Inflammatory macrophage treated with lipopolysaccharide for 1 hour (primary cell): ENCODE measurements around the gene PDXDC1.
A peak's percentile ranks its signal among the peaks of the same experiment; 100 is the strongest.
"Not testable (repeated sequence)": the region's sequence is repeated elsewhere in the genome, so short reads cannot be mapped to it uniquely, and the experiment has no call there.

Experiments used
- DNase-seq, 2 donors: peaks; one replicate each; pipeline ENCODE4 v3.0.0-alpha.2; 2020 to 2022

PDXDC1 gene, protein sequence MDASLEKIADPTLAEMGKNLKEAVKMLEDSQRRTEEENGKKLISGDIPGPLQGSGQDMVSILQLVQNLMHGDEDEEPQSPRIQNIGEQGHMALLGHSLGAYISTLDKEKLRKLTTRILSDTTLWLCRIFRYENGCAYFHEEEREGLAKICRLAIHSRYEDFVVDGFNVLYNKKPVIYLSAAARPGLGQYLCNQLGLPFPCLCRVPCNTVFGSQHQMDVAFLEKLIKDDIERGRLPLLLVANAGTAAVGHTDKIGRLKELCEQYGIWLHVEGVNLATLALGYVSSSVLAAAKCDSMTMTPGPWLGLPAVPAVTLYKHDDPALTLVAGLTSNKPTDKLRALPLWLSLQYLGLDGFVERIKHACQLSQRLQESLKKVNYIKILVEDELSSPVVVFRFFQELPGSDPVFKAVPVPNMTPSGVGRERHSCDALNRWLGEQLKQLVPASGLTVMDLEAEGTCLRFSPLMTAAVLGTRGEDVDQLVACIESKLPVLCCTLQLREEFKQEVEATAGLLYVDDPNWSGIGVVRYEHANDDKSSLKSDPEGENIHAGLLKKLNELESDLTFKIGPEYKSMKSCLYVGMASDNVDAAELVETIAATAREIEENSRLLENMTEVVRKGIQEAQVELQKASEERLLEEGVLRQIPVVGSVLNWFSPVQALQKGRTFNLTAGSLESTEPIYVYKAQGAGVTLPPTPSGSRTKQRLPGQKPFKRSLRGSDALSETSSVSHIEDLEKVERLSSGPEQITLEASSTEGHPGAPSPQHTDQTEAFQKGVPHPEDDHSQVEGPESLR

GRCh38 chr16:14974656-14975417, at the start of gene PDXDC1:
PDXDC1 (plus strand) TSS chr16:14975026; CDS start chr16:14975200, 174 bp downstream.
- peak; percentile 91 to 98 for DNase-seq

- peak in 1 of 2 donors; percentile 0 for DNase-seq
These were observed 46.6 kb upstream of the PDXDC1 start for GRCh38 chr16:14928064-14928714.

GRCh38 chr16:14929176-14929575, 45.6 kb upstream of the PDXDC1 start:
- DNase-seq = not testable (repeated sequence)

DNA sequence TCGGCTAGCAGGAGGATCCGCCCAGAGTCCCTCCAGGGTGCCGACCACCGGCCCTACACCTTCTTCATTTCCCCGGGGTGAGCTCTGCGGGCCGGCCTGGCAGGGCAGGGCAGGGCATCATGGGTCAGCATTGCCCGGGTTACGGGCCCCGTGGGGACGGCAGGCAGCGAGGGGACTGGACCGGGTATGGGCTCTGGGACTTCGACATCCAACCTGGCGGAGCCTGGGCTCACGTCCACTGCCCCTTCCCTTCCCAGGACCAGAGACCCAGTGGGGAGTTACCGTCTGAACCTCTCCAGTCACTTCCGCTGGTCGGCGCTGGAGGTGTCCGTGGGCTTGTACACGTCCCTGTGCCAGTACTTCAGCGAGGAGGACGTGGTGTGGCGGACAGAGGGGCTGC, 44.6 kb upstream of the PDXDC1 start:
- DNase-seq = not testable (repeated sequence)

DNA sequence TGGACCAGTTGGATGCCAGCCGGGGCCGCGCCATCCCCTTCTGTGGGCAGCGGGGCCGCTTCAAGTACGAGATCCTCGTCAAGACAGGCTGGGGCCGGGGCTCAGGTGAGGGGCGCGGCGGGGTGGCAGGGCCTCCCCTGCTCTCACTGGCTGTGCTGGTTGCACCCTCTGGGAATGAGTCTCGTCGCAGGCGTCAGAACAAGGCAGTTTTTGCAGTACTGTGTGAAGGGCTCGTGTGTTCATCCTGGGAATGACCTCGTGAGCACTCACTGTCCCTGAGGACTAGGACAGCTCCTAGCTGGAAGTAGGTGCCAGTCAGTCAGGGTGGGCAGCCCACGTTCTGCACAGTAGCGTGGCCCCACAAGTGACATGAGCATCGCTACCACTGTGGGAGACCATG, 43.9 kb upstream of the PDXDC1 start:
- DNase-seq = not testable (repeated sequence)

DNA sequence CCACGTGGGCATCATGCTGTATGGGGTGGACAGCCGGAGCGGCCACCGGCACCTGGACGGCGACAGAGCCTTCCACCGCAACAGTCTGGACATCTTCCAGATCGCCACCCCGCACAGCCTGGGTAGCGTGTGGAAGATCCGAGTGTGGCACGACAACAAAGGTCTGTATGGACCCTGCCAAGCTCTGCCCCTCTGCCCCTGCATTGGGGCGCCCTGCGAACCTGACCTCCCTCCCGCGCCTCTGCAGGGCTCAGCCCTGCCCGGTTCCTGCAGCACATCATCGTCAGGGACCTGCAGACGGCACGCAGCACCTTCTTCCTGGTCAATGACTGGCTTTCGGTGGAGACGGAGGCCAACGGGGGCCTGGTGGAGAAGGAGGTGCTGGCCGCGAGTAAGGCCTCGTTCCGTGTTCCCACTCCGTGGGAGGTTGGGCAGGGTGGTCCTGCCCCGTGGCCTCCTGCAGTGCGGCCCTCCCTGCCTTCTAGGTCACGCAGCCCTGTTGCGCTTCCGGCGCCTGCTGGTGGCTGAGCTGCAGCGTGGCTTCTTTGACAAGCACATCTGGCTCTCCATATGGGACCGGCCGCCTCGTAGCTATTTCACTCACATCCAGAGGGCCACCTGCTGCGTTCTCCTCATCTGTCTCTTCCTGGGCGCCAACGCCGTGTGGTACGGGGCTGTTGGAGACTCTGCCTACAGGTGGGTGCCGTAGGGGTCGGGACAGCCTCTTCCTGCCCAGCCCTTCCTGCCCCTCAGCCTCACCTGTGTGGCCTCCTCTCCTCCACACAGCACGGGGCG, 42.0 kb upstream of the PDXDC1 start:
- DNase-seq = not testable (repeated sequence)

DNA sequence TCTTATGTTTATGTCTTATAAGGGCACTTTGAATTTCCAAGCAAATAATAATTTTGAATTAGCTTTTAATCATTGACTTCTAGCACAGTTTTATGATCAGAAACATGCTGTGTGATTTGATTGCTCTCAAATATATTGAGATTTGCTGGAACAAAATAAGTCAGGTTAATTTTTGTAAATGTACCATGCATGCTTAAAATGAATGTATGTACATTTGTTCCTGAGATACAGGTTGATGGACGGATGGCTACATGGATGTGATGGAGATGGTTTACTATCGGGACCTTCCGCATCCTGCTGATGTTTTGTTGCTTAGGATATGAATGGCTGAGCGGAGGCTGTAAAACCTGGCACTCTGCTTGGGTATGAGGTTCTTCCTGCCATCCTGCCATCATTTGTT, 37.7 kb upstream of the PDXDC1 start, which contains the start of gene NPIPA1:
NPIPA1 (plus strand) TSS at position 301 of the 400 bp plus-strand sequence; CDS start at position 301, 0 bp downstream.
- not testable (repeated sequence) for DNase-seq

GRCh38 chr16:14937994-14938393, 36.8 kb upstream of the PDXDC1 start:
- not testable (repeated sequence) for DNase-seq

DNA sequence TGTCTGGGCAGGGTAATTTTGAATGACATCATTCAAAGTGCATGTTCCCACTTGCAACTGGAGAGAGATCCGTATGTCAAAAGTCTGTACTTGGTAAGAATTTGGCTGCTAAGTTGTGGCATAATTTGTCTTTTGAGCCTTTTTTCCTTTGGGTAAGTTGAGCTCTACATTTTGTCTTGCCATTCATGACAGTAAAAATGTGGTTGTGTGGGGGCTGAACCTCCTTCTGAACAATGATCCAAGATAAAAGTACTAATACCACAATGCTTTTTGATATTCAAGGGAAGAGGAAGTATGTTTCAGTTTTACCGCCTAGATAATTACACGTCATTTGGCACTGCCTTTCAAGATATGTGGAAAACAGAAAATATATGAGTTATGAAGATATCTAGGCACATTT, 32.1 kb upstream of the PDXDC1 start:
- DNase-seq = not testable (repeated sequence)

DNA sequence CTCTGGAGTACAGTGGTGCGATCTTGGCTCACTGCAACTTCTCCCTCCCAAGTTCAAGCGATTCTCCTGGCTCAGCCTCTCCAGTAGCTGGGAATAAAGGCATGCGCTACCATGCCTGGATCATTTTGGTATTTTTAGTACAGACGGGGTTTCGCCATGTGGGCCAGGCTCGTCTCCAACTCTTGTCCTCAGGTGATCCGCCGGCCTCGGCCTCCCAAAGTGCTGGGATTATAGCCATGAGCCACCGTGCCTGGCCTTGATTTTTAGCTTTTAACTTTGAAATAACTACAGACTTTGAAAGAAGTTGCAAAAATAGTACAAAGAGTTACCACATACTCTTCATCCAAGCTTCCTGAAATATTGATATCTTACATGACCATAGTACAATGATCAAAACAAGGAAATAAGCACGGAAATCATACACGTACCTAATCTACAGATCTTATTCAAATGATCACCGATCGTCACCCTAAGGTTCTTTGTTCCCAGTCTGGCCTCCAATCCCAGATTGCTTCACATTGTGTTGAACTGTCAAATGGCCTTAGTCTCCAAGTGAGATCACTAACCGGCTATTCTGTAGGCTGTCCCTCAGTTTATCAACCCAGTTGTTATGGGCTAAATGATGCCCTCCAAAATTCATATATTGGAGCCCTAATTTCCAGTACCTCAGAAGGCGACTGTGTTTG, 19.1 kb upstream of the PDXDC1 start:
- no peak for DNase-seq

DNA sequence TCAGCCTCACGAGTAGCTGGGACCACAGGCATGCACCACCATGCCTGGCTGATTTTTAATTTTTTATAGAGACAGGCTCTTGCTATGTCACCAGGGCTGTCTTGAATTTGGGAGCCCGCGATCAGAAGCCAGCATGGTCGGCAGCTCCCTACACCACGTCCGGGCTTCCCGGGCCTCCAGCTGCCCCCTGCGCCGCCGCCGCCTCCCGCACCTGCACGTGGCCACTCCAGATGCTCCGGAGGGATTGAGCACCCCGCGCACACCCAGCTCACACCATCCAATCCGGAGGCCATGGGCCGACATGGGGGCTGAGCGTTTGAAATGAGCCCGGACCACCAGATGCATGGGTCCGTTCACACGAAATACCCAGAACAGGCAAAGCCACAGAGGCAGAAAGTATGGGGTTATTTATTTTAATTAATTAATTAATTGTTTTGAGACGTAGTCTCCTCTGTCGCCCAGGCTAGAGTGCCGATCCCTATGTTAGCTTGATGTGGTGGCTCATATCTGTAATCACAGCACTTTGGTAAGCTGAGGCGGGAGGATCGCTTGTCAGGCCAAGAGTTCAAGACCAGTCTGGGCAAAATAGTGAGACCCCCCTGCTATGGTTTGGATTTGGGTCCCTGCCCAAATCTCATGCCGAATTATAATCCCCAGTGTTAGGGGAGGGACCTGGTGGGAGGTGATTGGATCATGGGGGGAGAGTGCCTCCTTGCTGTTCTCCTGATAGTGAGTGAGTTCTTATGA, 17.1 kb upstream of the PDXDC1 start:
- DNase-seq = no peak

DNA sequence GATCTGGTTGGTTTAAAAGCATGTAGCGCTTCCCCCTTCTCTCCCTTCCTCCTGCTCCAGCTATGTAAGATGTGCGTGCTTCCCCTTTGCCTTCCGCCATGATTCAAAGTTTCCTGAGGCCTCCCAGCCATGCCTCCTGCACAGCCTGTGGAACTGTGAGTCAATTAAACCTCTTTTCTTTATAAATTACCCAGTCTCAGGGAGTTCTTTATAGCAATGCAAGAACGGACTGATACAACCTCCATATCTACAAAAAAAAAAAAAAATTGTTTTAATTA, 16.6 kb upstream of the PDXDC1 start:
- peak in 1 of 2 donors; percentile 4 for DNase-seq

GRCh38 chr16:14958970-14959369, 15.9 kb upstream of the PDXDC1 start:
- no peak for DNase-seq

GRCh38 chr16:14961405-14962186, 13.2 kb upstream of the PDXDC1 start:
- no peak for DNase-seq

DNA sequence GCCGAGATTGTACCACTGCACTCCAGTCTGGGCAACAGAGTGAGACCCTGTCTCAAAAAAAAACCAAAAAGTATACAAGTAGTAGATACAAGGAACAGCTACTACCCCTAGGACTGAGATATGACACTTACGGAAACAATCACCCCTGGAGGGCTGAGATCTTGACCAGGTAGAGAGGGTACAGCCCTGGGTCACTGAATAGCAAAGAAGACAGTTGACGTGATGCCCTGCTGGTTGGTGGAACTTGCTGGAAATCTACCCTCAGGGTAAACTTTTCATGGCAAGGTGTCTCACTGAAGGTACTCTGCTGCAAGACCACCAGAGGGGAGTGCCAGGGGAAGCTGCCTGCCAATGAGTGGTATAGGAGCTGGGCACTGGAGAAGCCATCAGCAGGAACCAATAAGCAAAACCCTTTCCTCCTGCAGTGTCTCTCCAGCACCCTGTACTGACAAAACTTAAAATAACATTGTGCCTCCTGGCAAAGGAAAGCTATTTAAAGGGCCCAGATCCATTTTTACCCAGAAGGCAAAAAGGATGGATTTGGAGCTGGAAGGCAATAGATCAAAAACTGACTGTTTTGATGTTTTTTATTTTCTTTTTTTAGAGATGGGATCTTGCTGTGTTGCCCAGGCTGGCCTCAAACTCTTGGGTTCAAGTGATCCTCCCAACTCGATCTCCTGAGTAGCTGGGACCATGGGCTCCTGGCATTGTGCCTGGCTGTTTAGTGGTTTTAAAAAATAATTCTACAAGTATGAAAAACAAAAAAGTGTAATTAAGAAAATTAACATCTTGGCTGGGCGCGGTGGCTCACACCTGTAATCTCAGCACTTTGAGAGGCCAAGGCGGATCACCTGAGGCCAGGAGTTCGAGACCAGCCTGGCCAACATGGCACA, 11.3 kb upstream of the PDXDC1 start:
- no peak for DNase-seq

GRCh38 chr16:14965328-14965727, 9.5 kb upstream of the PDXDC1 start:
- no peak for DNase-seq

- DNase-seq = not testable (repeated sequence)
These were observed 5.0 kb upstream of the PDXDC1 start for GRCh38 chr16:14969795-14970194.

DNA sequence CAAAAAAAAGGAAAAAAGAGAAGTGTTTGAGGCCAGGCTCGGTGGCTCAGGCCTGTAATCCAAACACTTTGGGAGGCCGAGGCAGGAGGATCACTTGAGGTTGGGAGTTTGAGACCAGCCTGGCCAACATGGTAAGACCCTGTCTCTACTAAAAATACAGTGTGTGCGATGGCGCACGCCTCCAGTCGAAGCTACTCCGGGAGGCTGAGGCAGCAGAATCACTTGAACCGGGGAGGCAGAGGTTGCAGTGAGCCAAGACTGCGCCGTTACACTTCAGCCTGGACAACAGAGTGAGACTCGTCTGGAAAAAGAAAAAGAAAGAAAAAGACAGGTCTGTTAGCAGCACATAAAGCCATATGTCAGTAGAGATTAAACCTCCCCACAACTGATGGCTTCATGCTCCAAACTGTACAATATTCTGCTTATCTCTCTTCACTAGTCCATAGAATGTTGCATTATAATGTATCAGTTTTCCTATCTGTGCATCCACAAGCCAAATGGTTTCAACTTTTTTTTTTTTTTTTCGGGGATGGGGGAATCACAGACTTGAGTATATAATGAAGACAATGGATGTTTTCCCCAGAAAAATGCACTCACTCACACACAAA, 3.1 kb upstream of the PDXDC1 start:
- DNase-seq = not testable (repeated sequence)
